ENCODE measurements around the gene SAPCD2. TPM values are rescaled to one million over a fixed set of nuclear protein-coding genes. Genes with fewer than 3 reads are reported as not detected.

Gene SAPCD2
- total RNA-seq, 1 donor from 2014 or later, result 13.5 TPM

DNA sequence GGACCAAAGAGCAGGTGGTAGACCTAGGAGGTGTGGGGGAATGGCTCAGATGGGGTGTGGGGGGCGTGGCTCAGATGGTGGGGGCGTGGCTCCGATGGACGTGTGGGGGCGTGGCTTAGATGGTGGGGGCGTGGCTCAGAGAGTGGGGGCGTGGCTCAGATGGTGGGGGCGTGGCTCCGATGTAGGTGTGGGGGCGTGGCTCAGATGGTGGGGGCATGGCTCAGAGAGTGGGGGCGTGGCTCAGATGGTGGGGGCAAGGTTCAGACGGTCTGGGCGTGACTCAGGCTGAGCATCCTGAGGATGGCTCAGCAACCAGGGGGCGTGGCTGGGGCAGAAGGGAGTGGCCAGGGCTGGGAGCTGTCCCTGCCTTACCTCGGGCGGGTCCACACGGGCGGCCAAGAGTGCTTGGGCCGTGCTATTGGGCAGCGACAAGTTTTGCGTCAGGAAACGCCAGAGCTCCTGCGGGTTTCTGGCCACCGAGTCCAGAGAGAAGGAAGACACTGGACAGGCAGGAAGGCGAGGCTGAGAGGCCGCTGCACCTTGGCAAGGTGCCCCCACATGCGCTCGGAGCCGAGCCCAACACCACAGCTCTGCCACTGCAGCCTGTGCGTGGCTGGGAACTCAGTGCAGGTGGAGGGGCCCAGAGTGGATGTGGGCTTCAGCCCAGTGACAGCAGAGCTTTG is 48.2 kb downstream of the SAPCD2 start:
- DNase-seq, result no peak
- Mint-ChIP-seq H3K36me3 (ENCODE audit: unreplicated experiment) (no peaks in the 10 kb centered on the region), H3K27me3 (ENCODE audit: unreplicated experiment) (peaks cover 2% of the 10 kb centered on the region), H3K9me3 (ENCODE audit: unreplicated experiment) (peaks cover 2% of the 10 kb centered on the region), H3K4me3 (ENCODE audit: unreplicated experiment) (no peak overlapping the region), H3K27ac (ENCODE audit: unreplicated experiment) (no peak overlapping the region), H3K4me1 (ENCODE audit: low read depth, unreplicated experiment) (peaks cover 2% of the 10 kb centered on the region)
- TF ChIP-seq, protein P1, sequence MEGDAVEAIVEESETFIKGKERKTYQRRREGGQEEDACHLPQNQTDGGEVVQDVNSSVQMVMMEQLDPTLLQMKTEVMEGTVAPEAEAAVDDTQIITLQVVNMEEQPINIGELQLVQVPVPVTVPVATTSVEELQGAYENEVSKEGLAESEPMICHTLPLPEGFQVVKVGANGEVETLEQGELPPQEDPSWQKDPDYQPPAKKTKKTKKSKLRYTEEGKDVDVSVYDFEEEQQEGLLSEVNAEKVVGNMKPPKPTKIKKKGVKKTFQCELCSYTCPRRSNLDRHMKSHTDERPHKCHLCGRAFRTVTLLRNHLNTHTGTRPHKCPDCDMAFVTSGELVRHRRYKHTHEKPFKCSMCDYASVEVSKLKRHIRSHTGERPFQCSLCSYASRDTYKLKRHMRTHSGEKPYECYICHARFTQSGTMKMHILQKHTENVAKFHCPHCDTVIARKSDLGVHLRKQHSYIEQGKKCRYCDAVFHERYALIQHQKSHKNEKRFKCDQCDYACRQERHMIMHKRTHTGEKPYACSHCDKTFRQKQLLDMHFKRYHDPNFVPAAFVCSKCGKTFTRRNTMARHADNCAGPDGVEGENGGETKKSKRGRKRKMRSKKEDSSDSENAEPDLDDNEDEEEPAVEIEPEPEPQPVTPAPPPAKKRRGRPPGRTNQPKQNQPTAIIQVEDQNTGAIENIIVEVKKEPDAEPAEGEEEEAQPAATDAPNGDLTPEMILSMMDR (IDR thresholded peaks at IDR 0.05; ENCODE audit: partially characterized antibody, unreplicated experiment), result no peak

DNA sequence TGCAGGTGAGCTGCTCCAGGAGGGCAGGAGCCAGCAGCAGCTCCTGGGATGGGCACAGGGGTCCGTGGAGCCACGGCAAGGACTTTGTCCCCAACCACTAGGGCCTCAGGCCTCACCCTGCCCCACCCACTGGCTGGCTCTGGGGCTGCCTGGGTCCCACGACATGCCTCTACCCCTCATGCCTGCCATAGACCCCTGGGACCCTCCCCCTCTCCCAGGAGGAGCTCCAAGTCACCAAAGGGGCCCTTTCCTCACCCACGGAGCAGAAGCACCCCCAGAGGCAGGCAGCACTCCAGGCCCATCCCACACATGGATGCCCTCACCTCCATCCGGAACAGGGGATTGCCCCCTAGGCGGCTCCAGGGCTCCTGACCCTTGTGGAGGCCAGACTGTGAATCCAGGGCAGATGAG is 48.8 kb downstream of the SAPCD2 start:
- no peak for DNase-seq
- Mint-ChIP-seq H3K4me3 (ENCODE audit: unreplicated experiment) (no peak overlapping the region), H3K4me1 (ENCODE audit: low read depth, unreplicated experiment) (peaks cover 2% of the 10 kb centered on the region), H3K36me3 (ENCODE audit: unreplicated experiment) (no peaks in the 10 kb centered on the region), H3K27me3 (ENCODE audit: unreplicated experiment) (peaks cover 5% of the 10 kb centered on the region), H3K27ac (ENCODE audit: unreplicated experiment) (no peak overlapping the region), H3K9me3 (ENCODE audit: unreplicated experiment) (peaks cover 1% of the 10 kb centered on the region)
- TF ChIP-seq, protein P1 (IDR thresholded peaks at IDR 0.05; ENCODE audit: partially characterized antibody, unreplicated experiment), result no peak

DNA sequence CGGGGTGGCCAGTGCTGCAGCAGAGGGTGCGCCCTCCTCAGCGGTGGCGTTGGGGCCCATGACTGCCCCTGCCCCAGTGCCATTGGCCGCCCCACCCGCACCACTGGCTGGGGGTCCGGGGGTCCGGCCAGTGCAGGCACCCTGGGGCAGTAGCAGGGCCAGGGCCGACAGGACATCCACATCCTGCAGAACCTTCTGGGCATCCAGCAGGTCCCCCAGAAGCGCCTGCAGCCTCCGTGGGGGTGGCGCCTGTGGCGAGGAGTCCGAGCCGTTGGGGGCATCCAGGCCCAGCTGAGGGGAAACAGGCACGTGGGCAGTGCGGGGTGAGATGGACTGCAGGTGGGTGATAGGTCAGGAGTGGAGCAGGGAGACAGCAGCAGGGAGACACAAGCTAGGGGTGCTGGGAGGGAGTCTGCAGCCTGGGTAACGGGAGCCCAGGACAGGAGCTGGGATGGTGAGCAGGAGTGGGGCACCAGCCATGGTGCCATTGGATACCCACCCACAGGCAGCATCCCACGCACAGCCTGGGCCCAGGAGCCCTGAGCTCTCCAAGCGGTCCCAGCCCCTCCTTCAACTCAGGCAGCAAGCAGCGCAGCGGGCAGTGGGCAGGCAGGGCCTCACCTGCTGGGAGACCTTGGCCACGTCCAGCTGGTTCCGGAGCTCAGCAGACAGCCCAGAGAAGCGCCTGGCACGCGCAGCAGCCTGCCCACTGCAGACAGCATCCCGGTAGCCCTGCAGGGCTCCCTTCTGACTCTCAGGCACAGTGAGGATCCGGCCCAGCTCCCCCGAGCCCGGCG is 49.4 kb downstream of the SAPCD2 start:
- no peaks in the 10 kb centered on the region for H3K36me3 Mint-ChIP-seq (ENCODE audit: unreplicated experiment)
- no peak overlapping the region for H3K4me3 Mint-ChIP-seq (ENCODE audit: unreplicated experiment)
- H3K4me1 Mint-ChIP-seq (ENCODE audit: low read depth, unreplicated experiment), result peaks cover 2% of the 10 kb centered on the region
- peaks cover 1% of the 10 kb centered on the region for H3K9me3 Mint-ChIP-seq (ENCODE audit: unreplicated experiment)
- H3K27me3 Mint-ChIP-seq (ENCODE audit: unreplicated experiment), result peaks cover 5% of the 10 kb centered on the region
- no peak overlapping the region for H3K27ac Mint-ChIP-seq (ENCODE audit: unreplicated experiment)
- TF ChIP-seq, protein P1 (IDR thresholded peaks at IDR 0.05; ENCODE audit: partially characterized antibody, unreplicated experiment), result no peak
- DNase-seq, result no peak

DNA sequence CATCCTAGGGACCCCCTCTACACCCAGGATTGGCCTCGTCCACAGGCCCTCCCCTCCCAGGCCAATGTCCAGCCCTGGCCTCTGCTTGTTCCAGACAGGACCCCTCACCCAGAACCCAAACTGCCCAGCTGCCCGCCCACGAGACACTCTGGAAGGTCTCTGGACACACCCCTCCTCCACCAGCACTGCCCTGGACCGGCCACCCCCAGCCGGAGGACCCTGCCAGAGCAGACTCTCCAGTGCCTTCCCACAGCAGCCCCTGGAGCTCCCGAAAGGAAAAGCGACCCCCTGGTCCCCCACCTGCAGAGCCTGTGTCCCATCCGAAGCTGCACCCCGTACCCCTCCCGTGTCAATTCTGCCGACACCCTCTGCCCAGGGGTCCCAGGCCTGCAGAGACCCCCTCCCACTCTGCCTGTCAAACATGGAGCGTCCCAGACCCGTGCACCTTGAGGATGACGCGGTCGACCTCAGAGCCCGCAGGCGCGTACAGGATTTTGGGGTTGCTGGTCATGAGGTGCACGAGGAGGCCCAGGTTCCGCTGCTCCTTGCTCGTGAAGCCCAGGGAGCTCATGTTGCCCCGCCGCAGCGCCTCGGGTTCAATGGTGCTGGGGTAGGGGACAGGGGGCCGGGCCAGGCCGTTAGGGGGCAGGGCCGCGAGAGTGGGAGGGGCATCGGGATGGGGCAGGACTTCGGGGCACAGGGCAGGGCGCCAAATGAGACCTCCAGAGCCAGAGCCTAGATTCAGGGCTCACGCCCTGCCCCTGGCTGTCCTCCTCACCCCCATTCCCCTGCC is 50.3 kb downstream of the SAPCD2 start:
- no peak overlapping the region for H3K4me3 Mint-ChIP-seq (ENCODE audit: unreplicated experiment)
- H3K36me3 Mint-ChIP-seq (ENCODE audit: unreplicated experiment), result no peaks in the 10 kb centered on the region
- no peak overlapping the region for H3K27ac Mint-ChIP-seq (ENCODE audit: unreplicated experiment)
- DNase-seq, result no peak
- TF ChIP-seq, protein P1 (IDR thresholded peaks at IDR 0.05; ENCODE audit: partially characterized antibody, unreplicated experiment), result no peak
- peaks cover 3% of the 10 kb centered on the region for H3K9me3 Mint-ChIP-seq (ENCODE audit: unreplicated experiment)
- H3K4me1 Mint-ChIP-seq (ENCODE audit: low read depth, unreplicated experiment), result peaks cover 2% of the 10 kb centered on the region
- peaks cover 5% of the 10 kb centered on the region for H3K27me3 Mint-ChIP-seq (ENCODE audit: unreplicated experiment)

Data from glutamatergic neuron (in vitro differentiated cells).